GM10266 (cell line): ENCODE data around the gene PIK3IP1.
"Not testable (repeated sequence)": the region's sequence is repeated elsewhere in the genome, so short reads cannot be mapped to it uniquely, and the experiment has no call there.

Source experiments
- DNase-seq: peaks from one replicate; pipeline ENCODE4 v3.0.0; 2012; ENCODE audit errors: extremely low spot score
- CTCF ChIP-seq: IDR thresholded peaks from 2 replicates; pipeline ENCODE4 v1.5.1; 2012; ENCODE audit warnings: mild to moderate bottlenecking, low read depth; ENCODE audit not compliant: control insufficient read depth, insufficient read depth; ENCODE audit errors: missing control alignments

Gene PIK3IP1

GRCh38 chr22:31248138-31248745 is 44.0 kb downstream of the PIK3IP1 start:
- peak; percentile 37 for DNase-seq
- TF ChIP-seq CTCF = no peak

DNA sequence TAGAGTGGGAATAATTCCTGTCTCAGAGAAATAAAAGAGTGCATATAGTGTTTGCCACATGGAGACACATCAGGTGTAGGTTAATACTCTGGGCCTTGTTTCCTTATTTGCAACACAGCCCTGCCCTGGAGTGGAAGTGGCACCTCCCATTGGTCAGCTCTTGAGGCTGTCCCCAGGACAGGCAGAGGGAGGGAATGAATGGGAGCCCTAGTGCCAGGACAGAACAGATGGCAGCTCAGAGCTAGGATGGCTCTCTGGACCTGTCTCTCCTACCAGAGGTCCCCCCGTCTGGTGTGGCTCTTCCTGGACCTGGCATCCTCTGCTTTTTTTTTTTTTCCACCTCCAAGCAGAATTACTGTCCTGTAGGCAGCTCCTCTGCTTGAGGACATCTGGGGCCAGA is 44.6 kb downstream of the PIK3IP1 start:
- no peak for TF ChIP-seq CTCF
- no peak for DNase-seq

- no peak for DNase-seq
- TF ChIP-seq CTCF = no peak
Observed at GRCh38 chr22:31246687-31247086, 45.6 kb downstream of the PIK3IP1 start.

- DNase-seq = not testable (repeated sequence)
Observed at GRCh38 chr22:31245998-31246397, 46.3 kb downstream of the PIK3IP1 start.

- no peak for TF ChIP-seq CTCF
- DNase-seq = no peak
Observed at GRCh38 chr22:31244943-31245451, 47.3 kb downstream of the PIK3IP1 start.

GRCh38 chr22:31244046-31244942 is 48.0 kb downstream of the PIK3IP1 start:
- no peak for DNase-seq
- no peak for TF ChIP-seq CTCF

DNA sequence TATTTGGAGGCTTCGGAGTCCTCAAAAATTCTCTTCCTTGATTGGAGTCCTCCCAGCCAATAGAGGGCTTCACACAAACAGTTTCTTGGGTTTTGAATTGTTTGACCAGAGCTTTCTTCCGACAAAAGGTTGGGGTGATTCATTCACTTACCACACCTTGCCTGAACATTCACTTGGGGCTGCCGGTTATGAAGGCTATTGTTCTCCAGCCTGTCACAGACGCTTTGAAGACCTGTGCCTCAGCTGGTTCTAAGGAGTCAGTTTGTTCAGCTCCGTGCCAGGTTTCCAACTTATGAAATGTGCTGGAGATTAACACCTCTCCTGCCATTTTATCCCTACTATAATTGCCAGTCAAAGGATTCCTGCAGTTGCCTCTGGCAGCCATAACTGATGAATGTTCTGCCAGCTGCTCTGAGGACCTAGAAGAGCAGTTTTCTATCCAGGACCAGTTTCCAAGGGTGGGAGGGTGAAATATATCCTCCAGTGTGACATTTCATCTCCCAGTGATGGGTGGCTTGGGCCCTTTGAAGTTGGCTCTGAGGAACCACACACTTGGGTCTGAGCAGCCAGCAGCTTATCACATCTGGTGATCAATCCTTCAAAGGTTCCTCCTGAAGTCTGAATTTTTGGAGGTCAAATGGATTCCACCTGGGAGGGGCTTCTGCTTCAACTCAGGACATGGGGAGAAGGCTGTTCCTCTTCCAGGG is 48.8 kb downstream of the PIK3IP1 start:
- TF ChIP-seq CTCF = no peak

More for the DNA sequence above, 48.8 kb downstream of the PIK3IP1 start:
- DNase-seq = no peak
